ENCODE data around the gene PEX6.
"Not testable (repeated sequence)": the region's sequence is repeated elsewhere in the genome, so short reads cannot be mapped to it uniquely, and the experiment has no call there.

PEX6 gene

DNA sequence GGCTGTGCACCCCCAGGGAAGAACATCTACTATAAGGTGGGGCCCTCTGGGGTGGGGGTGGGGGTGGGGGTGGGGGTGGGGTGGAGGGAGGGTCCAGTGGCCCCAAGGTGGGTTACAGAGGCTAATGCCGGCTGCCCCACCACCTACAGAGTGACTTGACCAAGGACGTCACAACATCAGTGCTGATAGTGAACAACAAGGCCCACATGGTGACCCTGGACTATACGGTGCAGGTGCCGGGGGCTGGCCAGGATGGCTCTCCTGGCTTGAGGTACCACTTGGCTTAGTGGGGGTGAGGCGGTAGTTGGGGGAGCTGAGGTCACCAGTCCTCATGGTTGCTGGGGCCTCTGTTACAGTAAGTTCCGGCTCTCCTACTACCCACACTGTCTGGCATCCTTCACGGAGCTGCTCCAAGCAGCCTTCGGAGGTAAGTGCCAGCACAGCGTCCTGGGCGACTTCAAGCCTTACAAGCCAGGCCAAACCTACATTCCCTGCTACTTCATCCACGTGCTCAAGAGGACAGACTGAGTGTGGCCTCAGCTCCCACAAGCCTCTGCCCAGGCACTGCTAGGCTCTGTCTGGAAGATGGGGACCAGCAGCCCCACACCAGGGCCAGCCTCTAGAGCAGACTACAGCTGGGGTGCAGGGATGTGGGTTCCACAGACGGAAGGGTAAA lies 15.7 kb downstream of the PEX6 start:
- DNase-seq = no peak

GRCh38 chr6:42962502-42963178 lies 16.3 kb downstream of the PEX6 start:
- peak; percentile 97 for DNase-seq

GRCh38 chr6:42962096-42962495 lies 16.9 kb downstream of the PEX6 start:
- DNase-seq = no peak

GRCh38 chr6:42961020-42961470 lies 17.9 kb downstream of the PEX6 start:
- DNase-seq = no peak

- DNase-seq = peak; percentile 32
Measured at GRCh38 chr6:42960243-42961019, 18.6 kb downstream of the PEX6 start, which contains the start of gene GNMT. Gene GNMT, plus strand, starts transcription at chr6:42960754. Its CDS starts 14 bp downstream, at chr6:42960768.

DNA sequence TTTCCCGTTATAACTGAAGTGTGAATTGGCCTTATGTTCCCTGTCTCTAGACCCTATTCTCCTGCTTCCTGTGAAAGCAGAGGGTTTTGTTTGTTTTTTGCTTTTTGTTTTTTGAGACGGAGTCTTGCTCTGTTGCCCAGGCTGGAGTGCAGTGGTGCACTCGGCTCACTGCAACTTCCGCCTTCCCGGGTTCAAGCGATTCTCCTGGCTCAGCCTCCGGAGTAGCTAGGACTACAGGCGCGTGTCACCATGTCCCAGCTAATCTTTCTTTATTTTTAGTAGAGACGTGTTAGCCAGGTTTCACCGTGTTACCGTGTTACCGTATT lies 19.1 kb downstream of the PEX6 start:
- DNase-seq = no peak

DNA sequence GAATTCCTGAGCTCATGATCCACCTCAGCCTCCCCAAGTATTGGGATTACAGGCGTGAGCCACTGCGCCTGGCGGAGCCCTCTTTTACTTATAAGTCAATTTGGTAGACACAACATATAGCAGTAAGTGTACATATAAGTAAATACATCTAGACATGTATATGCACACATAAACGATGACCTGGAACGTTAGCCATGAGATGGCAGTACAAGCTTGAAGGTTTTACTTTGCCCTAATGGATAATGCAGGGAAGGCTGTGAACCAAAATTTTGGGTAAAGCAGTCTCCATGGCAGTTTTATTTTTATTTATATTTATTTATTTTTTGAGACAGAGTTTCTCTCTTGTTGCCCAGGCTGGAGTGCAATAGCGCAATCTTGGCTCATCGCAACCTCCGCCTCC lies 20.9 kb downstream of the PEX6 start:
- DNase-seq = no peak

GRCh38 chr6:42954405-42954804 lies 24.6 kb downstream of the PEX6 start:
- DNase-seq = not testable (repeated sequence)

GRCh38 chr6:42952389-42952788 lies 26.6 kb downstream of the PEX6 start:
- DNase-seq = no peak

- DNase-seq = no peak
Measured at GRCh38 chr6:42947950-42948349, 31.0 kb downstream of the PEX6 start.

DNA sequence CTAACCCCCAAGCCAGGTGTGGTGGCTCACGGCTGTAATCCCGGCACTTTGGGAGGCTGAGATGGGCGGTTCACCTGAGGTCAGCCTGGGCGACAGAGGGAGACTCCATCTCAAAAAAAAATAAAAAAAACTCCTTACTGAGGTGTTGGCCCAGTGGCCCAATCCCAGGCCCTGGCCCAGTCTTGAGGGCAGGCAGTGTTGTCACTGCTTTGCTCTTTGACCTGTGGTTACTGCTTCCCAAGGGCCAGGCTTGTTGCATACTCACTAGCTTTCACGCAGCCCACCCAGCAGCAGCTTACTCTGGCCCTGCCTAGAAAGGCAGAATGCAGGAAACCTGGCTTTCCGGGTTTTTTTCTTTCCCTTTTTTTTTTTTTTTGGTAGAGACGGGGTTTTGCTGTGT lies 36.5 kb downstream of the PEX6 start:
- DNase-seq = no peak

DNA sequence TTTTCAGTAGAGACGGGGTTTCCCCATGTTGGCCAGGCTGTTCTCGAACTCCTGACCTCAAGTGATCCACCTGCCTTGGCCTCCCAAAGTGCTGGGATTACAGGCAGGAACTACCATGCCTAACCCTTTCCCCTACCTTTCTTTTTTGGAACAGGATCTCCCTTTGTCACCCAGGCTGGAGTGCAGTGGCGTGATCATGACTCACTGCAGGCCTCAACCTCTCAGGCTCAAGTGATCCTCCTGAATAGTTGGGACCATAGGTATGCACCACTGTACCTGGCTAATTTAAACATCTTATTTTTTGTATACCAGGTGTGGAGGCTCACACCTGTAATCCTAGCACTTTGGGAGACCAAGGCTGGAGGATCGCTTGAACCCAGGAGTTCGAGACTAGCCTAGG lies 37.6 kb downstream of the PEX6 start:
- not testable (repeated sequence) for DNase-seq

DNA sequence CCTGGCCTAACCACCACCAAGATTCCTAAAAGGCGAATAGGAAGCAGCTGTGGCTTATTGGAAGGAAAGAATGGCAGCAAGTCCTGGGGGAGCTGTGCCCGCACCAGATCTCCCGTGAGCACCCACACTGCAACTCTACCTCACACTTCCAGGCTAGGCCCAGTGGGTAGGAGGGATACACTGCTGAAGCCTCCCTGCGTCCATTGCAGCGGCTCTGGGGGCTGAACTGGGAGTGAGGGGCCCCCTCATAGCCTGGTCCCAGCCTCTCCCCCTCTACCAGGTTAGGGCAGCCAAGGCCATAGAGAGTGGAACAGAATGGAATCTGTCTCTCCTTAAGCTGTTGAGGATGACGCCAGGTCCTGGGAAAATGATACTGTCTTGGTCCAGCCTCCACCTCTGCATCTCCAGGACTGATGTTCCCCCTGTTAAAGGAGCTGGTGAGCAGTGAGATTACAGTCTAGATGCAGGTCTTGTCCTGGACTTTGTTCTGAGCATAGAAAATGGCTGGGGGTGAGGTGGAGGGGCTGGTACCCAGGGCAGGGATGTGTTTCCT lies 38.4 kb downstream of the PEX6 start:
- no peak for DNase-seq

GRCh38 chr6:42939810-42940167 lies 39.2 kb downstream of the PEX6 start:
- DNase-seq = no peak

- DNase-seq = no peak
Measured at GRCh38 chr6:42938987-42939809, 39.8 kb downstream of the PEX6 start.

DNA sequence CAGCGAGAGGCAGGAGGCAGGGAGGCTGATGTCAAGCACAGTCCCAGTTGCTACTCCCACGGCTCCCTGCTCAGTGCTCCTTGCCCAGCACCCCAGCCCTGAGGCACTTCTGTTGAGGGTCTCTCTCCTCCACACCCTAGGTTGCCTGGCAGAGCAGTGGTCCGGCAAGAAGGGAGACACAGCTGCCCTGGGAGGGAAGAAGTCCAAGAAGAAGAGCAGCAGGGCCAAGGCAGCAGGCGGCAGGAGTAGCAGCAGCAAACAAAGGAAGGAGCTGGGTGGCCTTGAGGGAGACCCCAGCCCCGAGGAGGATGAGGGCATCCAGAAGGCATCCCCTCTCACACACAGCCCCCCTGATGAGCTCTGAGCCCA lies 40.6 kb downstream of the PEX6 start:
- DNase-seq = no peak

DNA sequence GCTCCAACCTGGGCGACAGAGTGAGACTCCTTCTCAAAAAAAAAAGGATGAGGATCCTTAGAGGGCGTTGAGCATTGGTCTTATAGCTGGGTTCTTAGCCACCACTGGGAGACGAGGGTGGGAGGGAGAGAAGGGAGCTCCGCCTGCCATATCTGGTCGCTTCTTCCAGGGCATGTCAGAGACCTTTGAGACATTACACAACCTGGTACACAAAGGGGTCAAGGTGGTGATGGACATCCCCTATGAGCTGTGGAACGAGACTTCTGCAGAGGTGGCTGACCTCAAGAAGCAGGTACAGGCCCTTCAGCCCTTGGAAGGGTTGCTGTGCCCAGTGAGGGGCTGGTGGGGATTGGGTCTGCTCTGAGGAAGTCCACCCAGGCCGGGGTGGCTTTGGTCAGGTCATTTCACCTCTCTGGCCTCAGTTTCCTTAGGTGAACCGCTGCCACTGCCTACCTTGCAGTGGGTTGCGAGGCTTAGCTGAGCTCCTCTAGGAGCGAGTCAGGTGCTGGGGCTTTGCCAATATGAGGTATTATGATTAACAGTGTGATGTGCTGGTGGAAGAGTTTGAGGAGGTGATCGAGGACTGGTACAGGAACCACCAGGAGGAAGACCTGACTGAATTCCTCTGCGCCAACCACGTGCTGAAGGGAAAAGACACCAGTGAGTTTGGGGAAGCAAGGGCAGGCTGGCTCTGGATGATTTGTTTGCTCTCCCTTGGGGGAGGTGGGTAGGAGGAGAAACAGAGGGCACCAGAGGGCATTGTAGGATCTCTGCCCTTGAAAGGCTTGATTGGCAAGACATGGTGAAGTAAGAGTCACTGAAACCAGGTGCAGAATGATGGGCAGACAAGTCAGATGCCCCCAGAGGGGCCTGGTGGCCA lies 41.2 kb downstream of the PEX6 start:
- no peak for DNase-seq

DNA sequence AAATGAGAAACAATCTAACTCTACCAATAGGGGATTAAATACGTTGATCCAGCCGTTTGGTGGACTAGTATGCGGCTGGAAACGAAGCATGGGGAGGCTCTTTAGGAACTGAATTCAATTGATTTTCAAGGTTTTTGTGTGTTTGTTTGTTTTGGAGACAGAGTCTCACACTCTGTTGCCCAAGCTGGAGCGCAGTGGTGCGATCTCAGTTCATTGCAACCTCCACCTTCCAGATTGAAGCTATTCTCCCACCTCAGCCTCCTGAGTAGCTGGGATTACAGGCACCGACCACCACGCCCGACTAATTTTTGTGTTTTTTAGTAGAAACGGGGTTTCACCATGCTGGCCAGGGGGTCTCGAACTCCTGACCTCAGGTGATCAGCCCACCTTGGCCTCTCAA lies 42.6 kb downstream of the PEX6 start:
- DNase-seq = no peak

DNA sequence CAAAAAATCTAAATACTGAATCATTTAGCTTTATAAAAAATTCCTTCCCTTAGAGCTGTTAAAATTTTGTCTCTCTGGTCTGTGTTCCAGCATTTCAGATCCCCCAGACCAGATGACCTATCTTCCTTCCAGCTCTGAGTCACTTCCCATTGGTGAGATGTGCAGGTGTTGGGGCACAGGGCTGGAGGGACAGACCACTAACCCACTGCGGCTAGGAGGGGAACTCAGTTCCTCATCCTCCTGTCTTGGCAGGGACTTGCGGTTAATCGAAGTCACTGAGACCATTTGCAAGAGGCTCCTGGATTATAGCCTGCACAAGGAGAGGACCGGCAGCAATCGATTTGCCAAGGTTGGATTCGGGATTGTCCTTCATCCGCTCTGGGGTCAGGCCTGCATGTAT lies 43.7 kb downstream of the PEX6 start:
- DNase-seq = no peak

DNA sequence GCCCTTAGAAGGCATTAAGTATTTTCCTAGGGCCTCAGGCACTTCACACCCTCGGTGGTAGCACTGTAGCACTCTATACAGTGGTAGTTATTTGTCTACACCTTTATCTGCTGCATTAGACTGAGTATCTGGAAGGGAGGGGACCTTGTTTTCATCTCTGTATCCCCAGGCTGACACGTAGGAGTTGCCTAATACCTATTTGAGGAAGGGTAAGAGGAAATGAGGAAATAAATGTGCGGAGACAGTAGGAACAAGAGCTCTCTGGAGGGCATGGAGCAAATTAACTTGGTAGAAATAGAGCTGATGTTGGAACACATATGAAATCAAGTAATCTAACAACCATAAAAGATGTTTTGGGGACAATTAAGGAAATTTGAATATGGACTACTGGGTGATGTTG lies 45.8 kb downstream of the PEX6 start:
- no peak for DNase-seq

DNA sequence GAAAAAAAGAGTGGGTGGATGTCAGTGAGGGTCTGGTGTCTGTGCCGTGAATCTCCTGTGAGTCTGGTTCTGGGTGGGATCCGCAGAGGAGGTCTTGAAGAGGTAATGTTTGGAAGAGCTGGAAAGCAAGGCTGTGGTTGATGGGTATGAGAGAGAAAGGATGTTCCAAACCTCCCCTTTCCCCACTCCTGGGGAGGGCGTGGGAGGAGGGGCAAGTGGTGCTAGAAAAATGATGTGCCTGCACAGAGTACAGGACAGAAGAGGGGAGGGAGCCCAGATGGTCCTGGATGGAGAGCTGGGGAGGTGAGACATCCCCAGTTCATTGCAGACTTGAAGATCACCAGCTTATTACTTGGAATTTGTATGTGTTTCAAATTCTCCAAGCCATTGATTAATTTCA lies 46.6 kb downstream of the PEX6 start:
- DNase-seq = no peak

DNA sequence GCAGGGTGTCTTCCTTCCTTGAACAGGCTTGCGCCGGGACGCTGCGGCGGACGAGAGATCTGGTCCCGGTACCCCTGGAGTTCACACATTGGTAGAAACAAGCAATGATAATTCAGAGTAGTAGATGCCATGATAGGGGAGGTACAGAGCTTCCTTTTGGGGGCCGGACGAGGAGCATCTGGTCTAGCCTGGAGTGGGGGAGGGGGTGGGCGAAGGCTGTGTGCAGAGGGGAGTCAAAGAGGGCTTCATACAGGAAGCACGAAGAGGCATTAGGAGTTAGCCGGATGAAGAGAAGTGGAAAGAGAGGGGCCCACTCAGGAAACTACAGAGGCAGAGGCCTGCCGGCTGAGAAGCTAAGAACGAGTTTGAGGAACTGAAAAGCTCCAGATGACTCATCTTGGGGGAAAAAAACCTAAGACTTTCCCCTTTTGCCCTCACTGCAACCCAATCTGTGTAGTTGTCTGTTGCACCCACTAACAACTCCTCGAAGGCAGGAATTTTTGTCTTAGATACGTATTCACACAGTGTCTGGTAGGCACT lies 49.1 kb downstream of the PEX6 start:
- DNase-seq = peak; percentile 66

Measured in NCI-H2171 (cell line).